Right forelimb (tissue), 1 donor: ENCODE data around the gene METTL1.
"Not testable (repeated sequence)": the region's sequence is repeated elsewhere in the genome, so short reads cannot be mapped to it uniquely, and the experiment has no call there.

ENCODE experiments used
- DNase-seq: peaks from one replicate; pipeline ENCODE4 v3.0.0-alpha.2; 2018

Gene METTL1

DNA sequence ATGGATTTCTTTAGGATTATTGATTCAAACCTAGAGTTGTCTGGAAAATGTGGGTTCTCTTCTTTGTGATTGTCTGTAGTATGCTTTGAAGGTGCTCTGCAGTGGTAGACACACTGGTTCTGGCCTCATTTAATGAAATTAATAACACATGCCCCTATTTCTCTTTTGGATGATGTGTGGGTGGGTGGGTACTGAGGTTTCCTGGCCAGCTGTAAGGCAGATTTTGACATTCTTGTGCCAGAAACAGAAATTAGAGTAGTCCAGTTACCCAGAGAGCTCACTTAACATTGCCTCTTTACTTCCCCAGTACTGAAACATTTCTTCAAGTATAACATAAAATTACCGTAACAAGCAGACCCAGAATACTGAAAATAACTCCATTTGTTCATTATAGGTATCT, 25.1 kb upstream of the METTL1 start:
- no peak for DNase-seq

GRCh38 chr12:57795354-57795753, 23.4 kb upstream of the METTL1 start:
- DNase-seq = no peak

GRCh38 chr12:57793920-57794319, 22.0 kb upstream of the METTL1 start:
- DNase-seq = no peak

DNA sequence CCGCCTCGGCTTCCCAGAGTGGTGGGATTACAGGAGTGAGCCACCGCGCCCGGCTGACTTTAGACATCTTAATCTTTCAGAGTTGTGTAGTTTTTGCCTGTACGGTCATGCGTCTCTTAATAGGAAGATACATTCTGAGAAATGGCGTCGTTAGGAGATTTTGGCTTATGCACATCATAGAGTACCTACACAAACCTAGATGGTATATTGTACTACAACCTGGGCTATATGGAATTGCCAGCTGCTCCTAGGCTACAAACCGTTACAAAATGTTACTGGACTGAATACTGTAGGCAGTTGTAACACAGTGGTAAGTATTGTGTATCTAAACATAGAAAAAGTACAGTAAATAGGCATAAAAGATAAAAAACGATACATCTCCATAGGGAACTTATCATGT, 12.0 kb upstream of the METTL1 start:
- DNase-seq = no peak

DNA sequence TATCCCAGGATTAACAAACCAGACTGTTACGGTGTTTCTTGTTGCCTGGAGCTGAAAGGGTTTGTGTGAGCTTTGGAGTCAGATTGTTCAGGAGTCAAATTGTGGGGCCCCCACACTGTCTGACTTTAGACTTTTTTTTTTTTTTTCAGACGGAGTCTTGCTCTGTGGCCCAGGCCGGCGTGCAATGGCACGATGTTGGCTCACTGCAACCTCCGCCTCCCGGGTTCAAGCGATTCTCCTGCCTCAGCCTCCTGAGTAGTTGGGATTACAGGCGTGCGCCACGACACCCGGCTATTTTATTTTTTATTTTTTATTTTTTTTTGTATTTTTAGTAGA, 11.5 kb upstream of the METTL1 start:
- no peak for DNase-seq

GRCh38 chr12:57782608-57783465, 10.9 kb upstream of the METTL1 start, which contains the start of gene TSFM:
TSS of gene TSFM (plus strand) at chr12:57782787. CDS start at chr12:57782802, 15 bp downstream.
- peak; percentile 97 for DNase-seq

DNA sequence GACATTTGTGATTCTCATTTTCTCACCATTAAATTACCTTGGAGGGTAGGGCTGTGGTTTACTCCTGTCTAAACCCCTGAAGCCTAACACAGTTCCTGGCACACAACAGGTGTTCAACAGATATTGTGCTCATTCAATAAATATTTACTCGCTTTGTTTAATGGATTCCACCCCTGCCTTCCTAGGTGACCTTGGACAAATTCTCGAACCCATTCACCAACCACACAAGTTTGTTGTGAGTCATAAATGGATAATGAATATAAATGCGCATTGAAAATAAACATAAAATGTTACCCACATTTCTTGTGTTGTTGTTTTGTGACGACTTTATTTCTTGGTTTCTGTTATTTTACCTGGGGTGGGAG, 10.3 kb upstream of the METTL1 start:
- DNase-seq = no peak

- no peak for DNase-seq
Measured at GRCh38 chr12:57781801-57782200, 9.9 kb upstream of the METTL1 start.

GRCh38 chr12:57781244-57781643, 9.3 kb upstream of the METTL1 start:
- DNase-seq = no peak

DNA sequence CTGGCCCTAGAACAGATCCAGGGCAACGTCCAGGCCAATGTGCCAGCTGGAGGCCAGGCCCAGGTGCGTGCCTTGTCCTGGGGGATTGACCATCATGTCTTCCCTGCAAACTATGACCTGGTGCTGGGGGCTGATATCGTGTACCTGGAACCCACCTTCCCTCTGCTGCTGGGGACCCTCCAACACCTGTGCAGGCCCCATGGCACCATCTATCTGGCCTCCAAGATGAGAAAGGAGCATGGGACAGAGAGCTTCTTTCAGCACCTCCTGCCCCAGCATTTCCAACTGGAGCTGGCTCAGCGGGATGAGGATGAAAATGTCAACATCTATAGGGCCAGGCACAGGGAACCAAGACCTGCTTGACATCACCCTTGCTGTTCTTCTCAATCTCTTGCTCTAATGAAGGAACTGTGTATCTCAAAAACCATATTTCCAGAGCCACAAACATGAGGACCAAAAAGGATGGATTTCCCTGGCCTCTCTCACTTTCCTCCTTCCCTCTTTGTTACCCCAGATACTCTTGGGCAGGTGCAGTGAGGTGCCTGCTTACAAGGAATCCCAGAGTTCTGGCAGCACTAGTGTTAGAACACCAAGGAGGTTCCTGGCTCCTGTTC, 8.5 kb upstream of the METTL1 start:
- no peak for DNase-seq

DNA sequence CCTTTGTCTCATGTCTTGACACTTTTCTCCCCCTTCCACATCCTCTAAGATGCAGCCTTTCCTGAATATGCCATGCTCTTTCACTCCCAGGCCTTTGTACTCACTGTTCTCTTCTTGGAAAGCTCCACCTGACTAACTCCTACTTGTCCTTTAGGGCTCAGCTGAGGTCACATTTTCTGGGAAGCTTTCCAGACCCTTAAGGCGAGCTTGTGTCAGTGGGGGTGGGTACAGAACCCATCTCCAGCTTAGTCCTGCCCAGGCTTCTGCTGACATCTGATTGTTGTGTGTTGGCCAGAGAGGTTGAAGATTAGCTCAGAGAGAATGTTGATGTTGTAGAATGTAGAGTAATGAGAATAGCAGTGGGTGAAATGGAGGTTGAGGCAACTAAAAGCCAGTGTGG, 7.8 kb upstream of the METTL1 start:
- DNase-seq = no peak

- no peak for DNase-seq
Measured at GRCh38 chr12:57777911-57778310, 6.0 kb upstream of the METTL1 start.

- DNase-seq = no peak
Measured at GRCh38 chr12:57777367-57777766, 5.5 kb upstream of the METTL1 start.

DNA sequence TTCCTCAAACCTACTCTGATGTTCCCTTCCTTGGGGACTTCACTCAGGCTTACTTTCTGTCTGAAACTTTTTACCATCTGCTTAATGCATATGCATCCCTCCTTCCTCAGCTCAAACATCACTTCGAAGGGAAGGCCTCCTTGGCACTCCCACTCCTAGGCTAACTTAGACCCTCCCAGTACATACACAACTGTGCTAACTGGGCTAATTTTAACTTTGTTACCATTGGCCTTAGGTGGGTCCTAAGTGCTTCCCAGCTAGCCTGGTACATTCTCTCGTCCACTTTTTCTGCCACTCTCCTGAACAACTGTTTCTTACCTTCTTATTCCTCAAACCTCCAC, 4.3 kb upstream of the METTL1 start:
- no peak for DNase-seq

DNA sequence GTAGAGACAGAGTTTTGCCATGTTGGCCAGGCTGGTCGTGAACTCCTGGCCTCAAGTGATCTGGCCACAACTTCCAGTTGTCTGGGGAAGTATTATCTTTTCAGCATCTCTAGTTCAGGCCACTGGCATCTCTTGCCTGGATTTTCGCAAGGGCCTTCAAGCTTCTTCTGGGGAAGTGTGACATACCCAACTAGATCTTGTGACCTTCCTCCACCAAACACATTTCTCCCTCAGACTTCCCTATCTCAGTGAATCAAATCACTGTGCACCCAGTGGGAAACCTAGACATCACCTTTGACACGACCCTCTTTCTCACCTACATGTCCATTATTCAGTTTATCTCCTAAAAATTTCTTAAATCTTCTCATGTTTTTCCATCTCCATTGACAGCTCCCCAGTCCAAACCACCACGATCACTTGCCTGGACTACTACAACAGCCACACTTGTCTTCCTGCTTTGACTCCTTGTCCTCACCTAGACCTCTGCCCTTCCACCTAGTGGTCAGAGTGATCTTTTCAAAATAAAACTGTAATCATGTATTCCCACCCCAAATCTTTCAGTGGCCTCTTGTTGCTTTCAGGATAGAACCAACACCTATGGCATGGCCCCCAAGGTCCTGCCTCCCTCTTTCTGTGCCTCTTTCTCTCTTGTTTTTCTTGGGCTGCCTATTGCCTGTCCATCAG, 3.8 kb upstream of the METTL1 start:
- no peak for DNase-seq

GRCh38 chr12:57775044-57775443, 3.1 kb upstream of the METTL1 start:
- no peak for DNase-seq

DNA sequence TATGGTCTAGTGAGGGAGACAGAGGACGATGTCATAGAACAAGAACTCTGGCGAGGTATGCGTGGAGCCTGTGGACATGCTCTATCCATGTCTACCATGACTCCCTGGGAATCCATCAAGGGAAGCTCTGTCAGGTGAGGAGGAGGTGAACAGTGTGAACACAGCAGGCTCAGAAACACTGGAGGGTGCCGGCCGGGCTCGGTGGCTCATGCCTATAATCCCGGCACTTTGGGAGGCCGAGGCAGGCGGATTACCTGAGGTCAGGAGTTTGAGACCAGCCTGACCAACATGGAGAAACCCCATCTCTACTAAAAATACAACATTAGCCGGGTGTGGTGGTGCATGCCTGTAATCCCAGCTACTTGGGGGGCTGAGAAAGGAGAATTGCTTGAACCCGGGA, 2.7 kb upstream of the METTL1 start:
- not testable (repeated sequence) for DNase-seq

- DNase-seq = peak; percentile 79
Measured at GRCh38 chr12:57772429-57773322, 771 bp upstream of the METTL1 start, which contains the start of gene EEF1AKMT3. TSS of gene EEF1AKMT3 (plus strand) at chr12:57772614. CDS start at chr12:57772725, 111 bp downstream.

DNA sequence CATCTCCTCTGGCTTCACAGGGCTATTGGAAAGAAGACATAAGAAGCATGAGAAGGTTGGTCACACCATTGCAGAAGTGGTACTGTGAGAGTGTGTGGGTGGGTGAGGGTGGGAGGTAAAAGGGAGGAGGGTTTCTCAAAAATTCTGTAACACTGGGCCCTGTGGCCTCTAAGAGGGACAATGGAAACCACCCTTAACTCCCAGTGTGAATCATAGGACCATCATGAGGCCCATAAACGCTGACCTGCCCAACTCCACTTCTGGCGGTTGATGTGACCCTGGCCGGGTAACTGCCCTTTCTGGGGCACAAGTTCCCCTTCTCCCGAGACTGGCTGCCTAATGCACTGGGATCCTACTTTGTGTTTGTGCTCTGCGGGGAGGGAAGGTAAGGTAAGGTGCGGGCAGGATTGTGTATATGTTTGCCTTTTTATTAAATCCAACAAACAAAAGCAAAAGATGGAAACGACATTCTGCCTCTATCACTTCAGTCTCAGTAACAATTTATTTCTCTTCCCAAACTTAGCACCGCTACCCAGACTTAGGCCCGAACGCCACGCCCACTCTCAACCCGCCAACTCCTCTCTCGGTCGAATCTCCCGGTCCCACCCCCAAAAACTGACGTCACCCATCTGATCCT, 551 bp downstream of the METTL1 start:
- no peak for DNase-seq

DNA sequence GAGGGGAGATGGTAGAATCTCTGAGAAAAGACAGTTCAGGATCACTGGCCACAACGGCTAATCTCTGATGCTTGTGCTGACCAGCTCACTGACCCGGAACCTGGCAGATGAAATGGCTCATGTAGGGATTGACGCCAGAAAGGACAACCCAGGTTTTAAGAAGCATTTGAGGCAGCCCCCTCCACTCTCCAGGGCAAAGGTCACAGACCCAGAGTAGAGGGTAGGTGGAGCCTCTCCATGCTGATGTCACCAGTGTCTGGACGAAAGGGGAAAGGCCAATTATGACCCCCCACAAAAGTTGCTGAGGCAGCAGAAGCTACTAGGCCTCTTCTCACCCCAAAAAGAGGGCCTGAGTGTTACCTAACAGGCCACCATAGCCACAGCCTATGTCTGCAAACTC, 1.2 kb downstream of the METTL1 start:
- no peak for DNase-seq

DNA sequence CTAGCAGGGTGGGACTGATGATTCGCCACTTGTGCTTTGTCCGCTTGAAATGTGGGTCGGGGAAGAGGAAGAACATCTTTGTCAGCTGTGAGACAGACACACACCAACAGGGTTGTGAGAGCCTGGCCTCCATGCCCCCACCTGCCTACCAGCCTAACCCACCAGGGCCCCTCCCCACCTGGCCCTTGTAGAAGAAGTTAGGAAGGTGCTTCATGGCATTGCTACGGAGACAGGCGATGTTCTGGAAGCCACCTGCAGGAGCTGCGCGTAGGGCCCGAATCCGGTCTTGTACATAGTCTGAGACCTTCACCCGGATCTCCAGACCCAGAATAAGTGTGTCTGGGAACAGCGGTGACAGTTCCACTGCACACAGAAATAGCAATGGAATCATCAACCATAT, 2.3 kb downstream of the METTL1 start:
- DNase-seq = no peak

GRCh38 chr12:57767876-57768275, 4.0 kb downstream of the METTL1 start:
- no peak for DNase-seq

- DNase-seq = no peak
Measured at GRCh38 chr12:57767305-57767698, 4.6 kb downstream of the METTL1 start.
